Liver (tissue), 9 donors: Measurements from ENCODE around the gene ALCAM. TPM values are rescaled to one million over a fixed set of nuclear protein-coding genes. Genes with fewer than 3 reads are reported as not detected.

ENCODE experiments used
- DNase-seq: peaks from one replicate; pipeline ENCODE4 v3.0.0-alpha.2; 2017; ENCODE audit warnings: low spot score
- H3K27ac ChIP-seq, 2 donors: one replicate each; pipeline ENCODE4 v1.7.0; 2013; ENCODE audit warnings: inconsistent platforms in 2 of 2, low read length in 2 of 2, control low read depth in 1 of 2, low read depth in 1 of 2, mild to moderate bottlenecking in 1 of 2
- H3K27me3 ChIP-seq, 4 donors: one replicate each; pipeline versions ENCODE4 v1.6.1 to v1.7.0; 2013; ENCODE audit warnings: low read length in 3 of 4, inconsistent platforms in 1 of 4, mild to moderate bottlenecking in 1 of 4, moderate library complexity in 1 of 4; ENCODE audit not compliant: control insufficient read depth in 4 of 4, insufficient read depth in 4 of 4
- H3K36me3 ChIP-seq, 4 donors: one replicate each; pipeline versions ENCODE4 v1.6.1 to v1.7.0; 2013; ENCODE audit warnings: low read length in 3 of 4, mild to moderate bottlenecking in 3 of 4, low read depth in 1 of 4, moderate library complexity in 1 of 4; ENCODE audit not compliant: control insufficient read depth in 4 of 4, insufficient read depth in 3 of 4
- H3K4me1 ChIP-seq, 4 donors: one replicate each; pipeline versions ENCODE4 v1.6.1 to v1.7.0; 2013; ENCODE audit warnings: low read length in 3 of 4, mild to moderate bottlenecking in 3 of 4, moderate library complexity in 1 of 4; ENCODE audit not compliant: control insufficient read depth in 4 of 4, insufficient read depth in 4 of 4
- H3K4me3 ChIP-seq, 3 donors: one replicate each; pipeline versions ENCODE4 v1.6.1 to v1.7.0; 2013; ENCODE audit warnings: low read length in 3 of 3, control low read depth in 1 of 3, low read depth in 1 of 3, mild to moderate bottlenecking in 1 of 3
- H3K9ac ChIP-seq, 2 donors: one replicate each; pipeline ENCODE4 v1.7.0; 2013; ENCODE audit warnings: low read length in 2 of 2, mild to moderate bottlenecking in 2 of 2, moderate library complexity in 2 of 2, control low read depth in 1 of 2, low read depth in 1 of 2
- H3K9me3 ChIP-seq, 4 donors: one replicate each; pipeline versions ENCODE4 v1.6.1 to v1.7.0; 2013; ENCODE audit warnings: low read length in 3 of 4; ENCODE audit not compliant: control insufficient read depth in 4 of 4
- ATF3 ChIP-seq: IDR thresholded peaks from 2 replicates; pipeline ENCODE4 v1.6.1; 2016; ENCODE audit warnings: antibody characterized with exemption
- CTCF ChIP-seq: fragments of 150-350 bp; IDR thresholded peaks from 2 replicates; pipeline ENCODE4 v1.5.1; 2017; ENCODE audit warnings: improper control_type of control experiment, low read depth, low read length; ENCODE audit not compliant: missing input control
- EGR1 ChIP-seq, 2 donors: IDR thresholded peaks; 2 replicates each; pipeline ENCODE4 v1.6.1; 2016 to 2018; ENCODE audit warnings: antibody characterized with exemption in 2 of 2, low read depth in 2 of 2
- FOXA1 ChIP-seq: IDR thresholded peaks from 2 replicates; pipeline ENCODE4 v1.6.1; 2016; ENCODE audit warnings: antibody characterized with exemption
- FOXA2 ChIP-seq: IDR thresholded peaks from 2 replicates; pipeline ENCODE4 v1.6.1; 2016; ENCODE audit warnings: antibody characterized with exemption
- GABPA ChIP-seq, 2 donors: IDR thresholded peaks in 1 of 2; conservative IDR thresholded peaks in 1 of 2; 2 replicates each; pipeline ENCODE4 v1.6.1; 2016; ENCODE audit warnings: antibody characterized with exemption in 2 of 2, mild to moderate bottlenecking in 1 of 2, moderate library complexity in 1 of 2
- HNF4A ChIP-seq, 2 donors: conservative IDR thresholded peaks; 2 replicates each; pipeline ENCODE4 v1.6.1; 2016; ENCODE audit warnings: antibody characterized with exemption in 2 of 2, mild to moderate bottlenecking in 2 of 2
- HNF4G ChIP-seq: IDR thresholded peaks from 2 replicates; pipeline ENCODE4 v1.6.1; 2016; ENCODE audit warnings: antibody characterized with exemption
- JUND ChIP-seq, 2 donors: IDR thresholded peaks; 2 replicates each; pipeline ENCODE4 v1.6.1; 2016; ENCODE audit warnings: antibody characterized with exemption in 2 of 2
- NR2F2 ChIP-seq: IDR thresholded peaks from 2 replicates; pipeline ENCODE4 v1.6.1; 2016; ENCODE audit warnings: antibody characterized with exemption
- RAD21 ChIP-seq, 2 donors: IDR thresholded peaks; 2 replicates each; pipeline ENCODE4 v1.6.1; 2016; ENCODE audit warnings: antibody characterized with exemption in 2 of 2, mild to moderate bottlenecking in 2 of 2
- RXRA ChIP-seq, 2 donors: IDR thresholded peaks; 2 replicates each; pipeline ENCODE4 v1.6.1; 2017 to 2018; ENCODE audit warnings: antibody characterized with exemption in 2 of 2, mild to moderate bottlenecking in 1 of 2
- SP1 ChIP-seq: IDR thresholded peaks from 2 replicates; pipeline ENCODE4 v1.6.1; 2018; ENCODE audit warnings: antibody characterized with exemption, mild to moderate bottlenecking
- TAF1 ChIP-seq: conservative IDR thresholded peaks from 2 replicates; pipeline ENCODE4 v1.6.1; 2016; ENCODE audit warnings: antibody characterized with exemption, mild to moderate bottlenecking
- YY1 ChIP-seq: IDR thresholded peaks from 2 replicates; pipeline ENCODE4 v1.6.1; 2016; ENCODE audit warnings: antibody characterized with exemption, mild to moderate bottlenecking
- WGBS: extraction: QIAGEN DNeasy Blood & Tissue Kit; methylation state at CpG from one replicate; pipeline ENCODE4 v1.1.7; 2013; 5-methylcytosine and 5-hydroxymethylcytosine counted together
- polyA plus RNA-seq, 2 donors: library from polyadenylated mRNA; stranded (reverse) in 1 of 2; unstranded in 1 of 2; fragments of 200-250 nt in 1 of 2; fragments of >200 nt in 1 of 2; fragmentation: Nextera tagmentation in 1 of 2; extraction: Ambion mirVana in 1 of 2; gene quantifications; one replicate each; pipeline versions ENCODE4 v1.2.1 to v1.2.3, GENCODE V29; 2013 to 2015
- total RNA-seq, 2 donors: library from RNA; depleted of rRNA; stranded (reverse); fragments of >200 nt; gene quantifications; one replicate each; pipeline ENCODE4 v1.2.3, GENCODE V29; 2014
- TF ChIP-seq, protein P1 (sequence below): IDR thresholded peaks from 2 replicates; pipeline ENCODE4 v1.6.1; 2016; ENCODE audit warnings: antibody characterized with exemption
- TF ChIP-seq, protein P2 (sequence below): IDR thresholded peaks from 2 replicates; pipeline ENCODE4 v1.6.1; 2016; ENCODE audit warnings: antibody characterized with exemption, mild to moderate bottlenecking
- TF ChIP-seq, protein P3 (sequence below): IDR thresholded peaks from 2 replicates; pipeline ENCODE4 v1.6.1; 2016; ENCODE audit warnings: antibody characterized with exemption
- donor health status: healthy.
- donor health status: healthy.
- donor health status: healthy.
- donor health status: healthy.
- donor health status: healthy.

ALCAM gene
- total and polyA plus RNA-seq, 4 donors: 14.2 to 62.0 (median 32.3) TPM

DNA sequence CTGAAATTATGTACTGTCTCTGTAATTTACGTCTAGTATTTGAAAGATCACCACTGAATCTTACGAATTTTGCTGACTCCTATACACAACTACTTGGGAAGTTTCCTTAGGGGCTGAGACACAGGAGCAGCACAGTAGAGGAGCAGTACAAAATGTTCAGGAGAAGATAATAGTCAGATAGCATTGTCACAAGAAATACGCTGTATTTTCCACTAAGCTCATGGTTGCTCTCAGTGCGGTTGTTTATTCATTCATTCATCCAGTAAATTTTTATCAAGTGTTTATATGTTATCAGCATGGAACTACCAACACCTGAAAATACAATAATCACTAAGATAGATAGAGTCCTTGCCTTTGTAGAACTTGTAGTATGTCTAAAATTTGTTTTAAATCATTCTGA lies 34.5 kb downstream of the ALCAM start:
- Histone ChIP-seq H3K9me3 (no peaks in the 10 kb centered on the region), H3K27ac (no peak overlapping the region), H3K9ac (no peak overlapping the region), H3K27me3 (no peaks in the 10 kb centered on the region), H3K4me1 (peaks cover 1 to 13% (median 4%) of the 10 kb centered on the region in 4 donors), H3K36me3 (no peaks in the 10 kb centered on the region), H3K4me3 (no peak overlapping the region)
- TF ChIP-seq NR2F2 (no peak), HNF4A (conservative IDR thresholded peaks at IDR 0.05) (no peak), RAD21 (IDR thresholded peaks at IDR 0.05) (no peak), ATF3 (no peak), FOXA2 (no peak), HNF4G (no peak), CTCF (no peak), FOXA1 (no peak), SP1 (no peak), YY1 (no peak), RXRA (IDR thresholded peaks at IDR 0.05) (no peak), JUND (IDR thresholded peaks at IDR 0.05) (no peak), TAF1 (no peak), GABPA (IDR thresholded peaks at IDR 0.05 in 1 of 2, conservative IDR thresholded peaks at IDR 0.05 in 1 of 2) (no peak), EGR1 (IDR thresholded peaks at IDR 0.05; ENCODE audit: low read depth in 2 of 2) (no peak)
- TF ChIP-seq, protein P1, sequence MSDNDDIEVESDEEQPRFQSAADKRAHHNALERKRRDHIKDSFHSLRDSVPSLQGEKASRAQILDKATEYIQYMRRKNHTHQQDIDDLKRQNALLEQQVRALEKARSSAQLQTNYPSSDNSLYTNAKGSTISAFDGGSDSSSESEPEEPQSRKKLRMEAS: no peak
- TF ChIP-seq, protein P2, sequence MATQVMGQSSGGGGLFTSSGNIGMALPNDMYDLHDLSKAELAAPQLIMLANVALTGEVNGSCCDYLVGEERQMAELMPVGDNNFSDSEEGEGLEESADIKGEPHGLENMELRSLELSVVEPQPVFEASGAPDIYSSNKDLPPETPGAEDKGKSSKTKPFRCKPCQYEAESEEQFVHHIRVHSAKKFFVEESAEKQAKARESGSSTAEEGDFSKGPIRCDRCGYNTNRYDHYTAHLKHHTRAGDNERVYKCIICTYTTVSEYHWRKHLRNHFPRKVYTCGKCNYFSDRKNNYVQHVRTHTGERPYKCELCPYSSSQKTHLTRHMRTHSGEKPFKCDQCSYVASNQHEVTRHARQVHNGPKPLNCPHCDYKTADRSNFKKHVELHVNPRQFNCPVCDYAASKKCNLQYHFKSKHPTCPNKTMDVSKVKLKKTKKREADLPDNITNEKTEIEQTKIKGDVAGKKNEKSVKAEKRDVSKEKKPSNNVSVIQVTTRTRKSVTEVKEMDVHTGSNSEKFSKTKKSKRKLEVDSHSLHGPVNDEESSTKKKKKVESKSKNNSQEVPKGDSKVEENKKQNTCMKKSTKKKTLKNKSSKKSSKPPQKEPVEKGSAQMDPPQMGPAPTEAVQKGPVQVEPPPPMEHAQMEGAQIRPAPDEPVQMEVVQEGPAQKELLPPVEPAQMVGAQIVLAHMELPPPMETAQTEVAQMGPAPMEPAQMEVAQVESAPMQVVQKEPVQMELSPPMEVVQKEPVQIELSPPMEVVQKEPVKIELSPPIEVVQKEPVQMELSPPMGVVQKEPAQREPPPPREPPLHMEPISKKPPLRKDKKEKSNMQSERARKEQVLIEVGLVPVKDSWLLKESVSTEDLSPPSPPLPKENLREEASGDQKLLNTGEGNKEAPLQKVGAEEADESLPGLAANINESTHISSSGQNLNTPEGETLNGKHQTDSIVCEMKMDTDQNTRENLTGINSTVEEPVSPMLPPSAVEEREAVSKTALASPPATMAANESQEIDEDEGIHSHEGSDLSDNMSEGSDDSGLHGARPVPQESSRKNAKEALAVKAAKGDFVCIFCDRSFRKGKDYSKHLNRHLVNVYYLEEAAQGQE: no peak
- TF ChIP-seq, protein P3, sequence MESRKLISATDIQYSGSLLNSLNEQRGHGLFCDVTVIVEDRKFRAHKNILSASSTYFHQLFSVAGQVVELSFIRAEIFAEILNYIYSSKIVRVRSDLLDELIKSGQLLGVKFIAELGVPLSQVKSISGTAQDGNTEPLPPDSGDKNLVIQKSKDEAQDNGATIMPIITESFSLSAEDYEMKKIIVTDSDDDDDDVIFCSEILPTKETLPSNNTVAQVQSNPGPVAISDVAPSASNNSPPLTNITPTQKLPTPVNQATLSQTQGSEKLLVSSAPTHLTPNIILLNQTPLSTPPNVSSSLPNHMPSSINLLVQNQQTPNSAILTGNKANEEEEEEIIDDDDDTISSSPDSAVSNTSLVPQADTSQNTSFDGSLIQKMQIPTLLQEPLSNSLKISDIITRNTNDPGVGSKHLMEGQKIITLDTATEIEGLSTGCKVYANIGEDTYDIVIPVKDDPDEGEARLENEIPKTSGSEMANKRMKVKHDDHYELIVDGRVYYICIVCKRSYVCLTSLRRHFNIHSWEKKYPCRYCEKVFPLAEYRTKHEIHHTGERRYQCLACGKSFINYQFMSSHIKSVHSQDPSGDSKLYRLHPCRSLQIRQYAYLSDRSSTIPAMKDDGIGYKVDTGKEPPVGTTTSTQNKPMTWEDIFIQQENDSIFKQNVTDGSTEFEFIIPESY: no peak
- 95% methylated on average over 4 of the region's 4 CpGs for WGBS
- no peak for DNase-seq
